Adrenal gland (tissue), 12 donors: ENCODE measurements around the gene COPZ1. TPM values are rescaled to one million over a fixed set of nuclear protein-coding genes. Genes with fewer than 3 reads are reported as not detected.

ENCODE experiments used
- DNase-seq, 7 donors: peaks; one replicate each; pipeline ENCODE4 v3.0.0-alpha.2; 2019 to 2020
- H3K27ac ChIP-seq, 5 donors: fragments of 200-600 bp; sonication (generic) in 4 of 5; 1 replicate in 3 of 5; 2 replicates in 2 of 5; pipeline versions ENCODE4 v1.5.1 to v1.8.0; 2016 to 2020; ENCODE audit warnings: mild to moderate bottlenecking in 1 of 5
- H3K27me3 ChIP-seq: fragments of 200-600 bp; 2 replicates; pipeline ENCODE4 v1.8.0; 2021
- H3K36me3 ChIP-seq, 2 donors: fragments of 200-600 bp; replicated peaks in 1 of 2; 1 replicate in 1 of 2; 2 replicates in 1 of 2; pipeline versions ENCODE4 v1.5.1 to v1.8.0; 2018 to 2022
- H3K4me1 ChIP-seq, 2 donors: fragments of 200-600 bp; replicated peaks in 1 of 2; 1 replicate in 1 of 2; 2 replicates in 1 of 2; pipeline versions ENCODE4 v1.5.1 to v1.8.0; 2018 to 2021
- H3K4me3 ChIP-seq, 4 donors: fragments of 200-600 bp; sonication (generic) in 3 of 4; one replicate each; pipeline ENCODE4 v1.5.1; 2016 to 2018
- H3K9me3 ChIP-seq, 3 donors: fragments of 200-600 bp; sonication (generic) in 1 of 3; replicated peaks in 1 of 3; 1 replicate in 2 of 3; 2 replicates in 1 of 3; pipeline versions ENCODE4 v1.5.1 to v1.8.0; 2016 to 2021
- POLR2A ChIP-seq, 2 donors: fragments of 450-650 bp; IDR thresholded peaks; one replicate each; pipeline ENCODE4 v1.6.1; 2017; ENCODE audit warnings: antibody characterized with exemption in 2 of 2, mild to moderate bottlenecking in 2 of 2, moderate library complexity in 1 of 2
- WGBS, 4 donors: extraction: QIAGEN DNeasy Blood & Tissue Kit in 2 of 4; methylation state at CpG; one replicate each; pipeline versions ENCODE4 v1.1.5 to v1.1.7; 2013 to 2017; 5-methylcytosine and 5-hydroxymethylcytosine counted together
- intact Hi-C, 2 donors: fragments of 100-400 bp; cut with DNase I; formaldehyde crosslinking; loops; one replicate each; pipeline versions ENCODE4 v1.14.1 to v1.15.0; 2022 to 2023
- polyA plus RNA-seq, 3 donors: library from polyadenylated mRNA; stranded (reverse); fragments of 200-250 nt in 2 of 3; fragments of 350-450 nt in 1 of 3; fragmentation: Illumina TruSeq in 1 of 3; extraction: RNeasy Lipid Tissue Mini Kit (QIAGEN cat#74804) in 1 of 3; gene quantifications; one replicate each; pipeline ENCODE4 v1.2.3, GENCODE V29; 2013 to 2014
- total RNA-seq, 9 donors: library from RNA; depleted of rRNA in 4 of 9; stranded (reverse); fragments of >200 nt in 4 of 9; fragments of 120-200 nt in 1 of 9; fragmentation: NEBNext Ultra II Directional in 1 of 9; extraction: Animal tissue kit (Norgen Biotek cat#: 25700) in 1 of 9; gene quantifications; one replicate each; pipeline versions ENCODE4 v1.1.0 to v1.2.4, GENCODE V29; 2013 to 2023
- TF ChIP-seq, protein P1 (sequence below), 6 experiments: fragments of 450-650 bp in 4 of 6; fragments of 200-600 bp in 2 of 6; sonication (generic) in 1 of 6; IDR thresholded peaks; 1 replicate in 5 of 6; 2 replicates in 1 of 6; pipeline versions ENCODE4 v1.5.1 to v1.8.0; 2016 to 2021; ENCODE audit warnings: antibody characterized with exemption in 6 of 6, mild to moderate bottlenecking in 2 of 6, moderate library complexity in 1 of 6
- donor health status: healthy with polysubstance abuse.
- donor health status: Bipolar disorder and iron deficiency.
- donor health status: DM: yes; HTN: yes; CAD: no.
- donor health status: DM: no; HTN: no; CAD: no.
- donor health status: DM: no; HTN: no; CAD: no.
- donor health status: DM: yes; HTN: yes; CAD: no.

COPZ1 gene
- total and polyA plus RNA-seq, 12 donors: 54.7 to 252 (median 152) TPM

DNA sequence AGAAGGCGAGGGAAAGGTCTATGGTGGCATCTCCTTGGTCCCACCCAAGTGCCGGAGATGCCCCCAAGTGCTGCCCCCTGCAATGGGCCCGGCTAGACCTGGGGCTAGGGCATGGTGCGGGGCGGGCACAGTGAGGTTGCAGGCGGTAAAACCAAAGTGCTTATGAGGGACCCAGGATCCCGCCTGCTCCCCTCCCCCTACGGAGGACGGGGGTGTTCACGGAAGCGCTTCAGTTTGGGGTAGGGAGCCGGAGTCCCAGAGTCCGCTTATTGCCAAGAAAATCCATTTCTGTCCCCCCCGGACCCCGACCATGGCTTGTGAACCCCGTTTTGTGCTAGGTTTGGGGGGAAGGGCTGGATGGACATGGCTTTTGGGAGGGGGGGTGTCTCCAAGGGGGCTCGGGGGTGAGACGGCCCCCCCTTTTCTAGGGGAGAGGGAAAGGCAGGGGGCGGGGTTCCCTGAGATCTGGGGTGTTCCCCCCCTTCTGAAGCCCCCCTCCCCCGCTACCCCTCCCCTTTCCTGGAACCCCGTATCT is 44.7 kb downstream of the COPZ1 start:
- intact Hi-C loops: loop anchor here (5.0 to 10.0 kb wide), 4 partner anchors 75 to 152 kb away; no protein-coding TSS in a partner anchor
- Histone ChIP-seq H3K36me3 (no peaks in the 10 kb centered on the region), H3K9me3 (no peaks in the 10 kb centered on the region), H3K4me3 (peak overlapping the region in 1 of 4 donors; percentile 40), H3K27me3 (no peaks in the 10 kb centered on the region), H3K4me1 (peaks cover 3 to 36% of the 10 kb centered on the region in 2 donors), H3K27ac (peak overlapping the region in 1 of 5 donors; percentile 51)
- WGBS, 4 donors: 29 to 42% (median 41%) methylated on average over 9 to 21 of the region's 21 CpGs
- TF ChIP-seq, protein P1, sequence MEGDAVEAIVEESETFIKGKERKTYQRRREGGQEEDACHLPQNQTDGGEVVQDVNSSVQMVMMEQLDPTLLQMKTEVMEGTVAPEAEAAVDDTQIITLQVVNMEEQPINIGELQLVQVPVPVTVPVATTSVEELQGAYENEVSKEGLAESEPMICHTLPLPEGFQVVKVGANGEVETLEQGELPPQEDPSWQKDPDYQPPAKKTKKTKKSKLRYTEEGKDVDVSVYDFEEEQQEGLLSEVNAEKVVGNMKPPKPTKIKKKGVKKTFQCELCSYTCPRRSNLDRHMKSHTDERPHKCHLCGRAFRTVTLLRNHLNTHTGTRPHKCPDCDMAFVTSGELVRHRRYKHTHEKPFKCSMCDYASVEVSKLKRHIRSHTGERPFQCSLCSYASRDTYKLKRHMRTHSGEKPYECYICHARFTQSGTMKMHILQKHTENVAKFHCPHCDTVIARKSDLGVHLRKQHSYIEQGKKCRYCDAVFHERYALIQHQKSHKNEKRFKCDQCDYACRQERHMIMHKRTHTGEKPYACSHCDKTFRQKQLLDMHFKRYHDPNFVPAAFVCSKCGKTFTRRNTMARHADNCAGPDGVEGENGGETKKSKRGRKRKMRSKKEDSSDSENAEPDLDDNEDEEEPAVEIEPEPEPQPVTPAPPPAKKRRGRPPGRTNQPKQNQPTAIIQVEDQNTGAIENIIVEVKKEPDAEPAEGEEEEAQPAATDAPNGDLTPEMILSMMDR (IDR thresholded peaks at IDR 0.05): no peak
- TF ChIP-seq POLR2A (IDR thresholded peaks at IDR 0.05): no peak
- no peak for DNase-seq

GRCh38 chr12:54370171-54370730 is 45.3 kb downstream of the COPZ1 start:
- Histone ChIP-seq H3K36me3 (no peaks in the 10 kb centered on the region), H3K27ac (peak overlapping the region in 1 of 5 donors; percentile 51), H3K9me3 (no peaks in the 10 kb centered on the region), H3K27me3 (no peaks in the 10 kb centered on the region), H3K4me3 (peak overlapping the region in 1 of 4 donors; percentile 40), H3K4me1 (peaks cover 3 to 37% of the 10 kb centered on the region in 2 donors)
- 7 to 20% (median 15%) methylated on average over 18 to 44 of the region's 44 CpGs for WGBS, 4 donors
- DNase-seq: peak; percentile 74 to 85 (median 81)
- intact Hi-C loops: no loop called here
- TF ChIP-seq POLR2A (IDR thresholded peaks at IDR 0.05): no peak
- TF ChIP-seq, protein P1 (IDR thresholded peaks at IDR 0.05): peak; percentile 84 to 96 (median 90)

DNA sequence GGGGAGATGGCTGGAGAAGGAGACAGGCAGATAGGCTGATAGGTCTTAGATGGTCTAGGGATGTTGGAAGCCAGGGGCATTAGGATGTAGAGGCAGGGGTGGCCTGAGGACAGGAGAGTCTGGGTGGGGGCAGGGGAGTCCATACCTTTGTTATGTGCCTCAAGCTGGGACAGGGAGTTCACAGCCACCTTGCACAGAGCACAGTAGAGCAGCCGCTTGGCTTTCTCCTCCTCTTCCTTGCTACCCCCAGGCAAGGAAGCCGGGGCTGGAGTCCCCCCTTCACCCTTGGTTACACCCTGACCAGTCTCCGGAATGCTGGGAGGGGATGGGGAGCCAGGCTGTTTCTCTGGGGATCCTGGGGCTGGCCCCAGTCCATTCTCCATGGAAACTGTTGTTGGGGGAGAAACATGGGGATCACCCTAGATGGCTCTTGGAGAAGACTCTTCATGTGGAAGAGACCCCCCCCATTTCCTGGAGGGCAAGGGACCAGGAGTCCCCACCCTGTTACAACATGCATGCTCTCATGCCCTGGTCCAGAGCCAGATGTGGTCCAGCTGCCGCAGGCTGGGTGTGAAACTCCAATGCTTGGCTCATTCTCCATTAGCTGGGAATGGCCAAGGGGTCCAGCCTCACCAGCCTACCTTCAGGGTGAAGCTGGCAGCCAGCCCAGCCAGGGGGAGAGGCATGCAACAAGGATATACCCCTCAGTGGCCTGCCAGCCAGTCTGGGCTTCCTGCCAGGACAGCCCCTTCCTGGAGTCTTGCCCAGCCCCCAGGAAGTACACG is 46.6 kb downstream of the COPZ1 start:
- H3K4me1 ChIP-seq: peaks cover 3 to 37% of the 10 kb centered on the region in 2 donors
- TF ChIP-seq, protein P1 (IDR thresholded peaks at IDR 0.05): no peak
- no peaks in the 10 kb centered on the region for H3K36me3 ChIP-seq
- intact Hi-C loops: no loop called here
- H3K9me3 ChIP-seq: no peaks in the 10 kb centered on the region
- H3K27me3 ChIP-seq: no peaks in the 10 kb centered on the region
- DNase-seq: no peak
- H3K4me3 ChIP-seq: no peak overlapping the region
- peak overlapping the region in 1 of 5 donors; percentile 10 for H3K27ac ChIP-seq
- 57 to 77% (median 65%) methylated on average over 5 of the region's 5 CpGs for WGBS, 4 donors

DNA sequence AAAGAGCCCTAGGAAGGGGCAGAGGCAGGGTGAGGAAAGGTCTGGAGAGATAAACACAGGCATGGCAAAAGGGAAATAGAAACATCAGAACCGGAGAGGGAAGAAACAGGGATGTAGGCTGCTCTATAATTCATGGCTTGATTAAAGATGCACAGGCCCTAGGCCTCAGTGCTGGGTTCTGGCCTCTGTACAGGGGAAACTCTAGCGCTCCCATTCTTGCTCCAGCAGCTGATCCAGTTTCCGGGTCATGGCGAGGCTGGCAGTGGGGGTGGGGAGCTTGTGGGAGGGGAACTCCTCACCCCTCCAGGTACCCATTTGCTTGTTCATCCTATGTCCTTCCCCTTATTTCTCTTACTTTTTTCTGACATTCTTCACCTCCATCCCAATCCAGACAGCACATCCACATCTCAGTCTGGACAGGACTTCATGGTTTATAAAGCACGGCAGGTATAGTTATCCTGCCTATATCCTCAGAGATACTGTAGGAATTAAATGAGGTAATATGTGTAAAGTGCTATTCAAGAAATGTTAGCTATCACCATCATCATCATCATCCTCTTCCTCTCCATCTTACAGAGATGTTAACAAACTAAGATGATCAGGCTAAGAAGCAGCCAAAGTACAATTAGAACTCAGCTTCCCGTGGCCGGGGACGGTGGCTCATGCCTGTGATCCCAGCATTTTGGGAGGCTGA is 47.3 kb downstream of the COPZ1 start:
- DNase-seq: no peak
- no peak overlapping the region for H3K27ac ChIP-seq
- TF ChIP-seq, protein P1 (IDR thresholded peaks at IDR 0.05): no peak
- WGBS, 4 donors: 64 to 69% (median 67%) methylated on average over 8 of the region's 8 CpGs
- H3K4me1 ChIP-seq: peaks cover 3 to 37% of the 10 kb centered on the region in 2 donors
- no peaks in the 10 kb centered on the region for H3K9me3 ChIP-seq
- no peak overlapping the region for H3K4me3 ChIP-seq
- intact Hi-C loops: no loop called here
- H3K36me3 ChIP-seq: no peaks in the 10 kb centered on the region
- H3K27me3 ChIP-seq: no peaks in the 10 kb centered on the region
